Stimulated activated CD4-positive, alpha-beta T cell treated with anti-CD3 and anti-CD28 coated beads, Interleukin-4, amount 100 ng/mL, for 1 hour (primary cell): ENCODE data around the gene TNNT2.

Experiments
- DNase-seq: peaks from one replicate; pipeline ENCODE4 v3.0.0-alpha.2; 2020

TNNT2 gene

DNA sequence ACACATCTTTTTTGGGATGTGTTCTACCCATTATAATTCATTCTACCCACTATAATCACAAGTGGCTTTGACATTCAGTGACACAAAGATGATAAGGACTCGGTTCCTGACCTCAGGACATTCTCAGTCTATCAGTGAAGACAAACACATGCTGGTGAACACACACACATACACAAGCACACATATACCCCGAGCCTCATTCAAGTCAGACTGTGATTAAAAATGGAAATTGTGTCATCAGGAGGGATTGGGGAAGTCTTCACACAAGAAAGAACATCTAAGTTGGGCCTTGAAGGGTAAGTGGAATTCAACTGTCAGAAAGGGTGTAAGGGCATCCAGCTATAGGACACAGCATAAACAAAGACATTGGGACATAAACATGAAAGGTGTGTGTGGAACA is 24.2 kb upstream of the TNNT2 start:
- no peak for DNase-seq

DNA sequence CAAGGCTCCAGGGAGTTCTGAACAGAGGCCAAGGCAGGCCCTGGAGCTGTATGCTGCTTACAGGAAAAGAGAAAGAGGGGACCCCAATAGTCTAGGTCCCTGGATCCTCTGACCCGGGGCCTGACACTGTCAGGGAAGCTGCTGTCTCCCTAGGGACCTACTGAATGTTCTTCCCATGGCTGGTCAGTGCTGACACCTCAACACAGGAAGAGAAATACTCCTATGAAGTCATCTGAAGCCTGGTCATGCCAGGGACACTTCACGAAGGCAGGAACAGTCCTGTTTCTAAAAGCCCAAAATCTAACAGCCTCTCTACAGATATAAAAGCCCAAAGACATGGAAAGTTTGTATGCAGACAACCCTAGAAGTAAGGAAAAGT is 23.4 kb upstream of the TNNT2 start:
- DNase-seq, result no peak

DNA sequence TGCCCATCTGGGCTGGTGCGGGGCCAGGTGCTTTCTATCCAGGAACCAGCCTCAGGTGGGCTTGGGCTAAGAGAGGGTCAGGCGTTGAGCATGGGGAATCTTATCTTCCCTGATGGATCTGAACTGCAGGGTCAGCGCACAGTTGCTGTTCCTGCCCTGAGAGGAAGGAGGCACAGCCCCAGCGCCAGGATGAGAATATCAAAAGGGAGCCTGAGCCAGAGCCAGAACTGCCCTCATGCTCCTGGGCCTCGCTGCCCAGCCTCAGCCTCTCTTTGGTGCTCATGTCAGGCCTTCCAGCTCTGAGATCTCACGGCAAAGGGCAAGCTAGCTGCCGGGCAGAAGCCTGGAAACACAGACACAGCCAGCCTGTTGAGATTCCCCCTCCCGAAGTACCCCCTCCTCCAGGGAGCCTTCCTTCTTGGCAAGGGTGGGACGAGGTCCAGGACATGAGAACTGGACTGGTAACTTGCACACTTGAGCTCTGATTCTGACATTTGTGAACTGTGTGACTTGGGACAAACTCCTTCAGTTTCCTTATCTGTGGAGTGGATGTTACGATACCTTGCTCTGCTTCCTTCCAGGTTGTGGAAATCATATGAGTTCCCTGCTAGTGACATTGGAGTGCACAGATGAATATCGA is 22.9 kb upstream of the TNNT2 start:
- no peak for DNase-seq

DNA sequence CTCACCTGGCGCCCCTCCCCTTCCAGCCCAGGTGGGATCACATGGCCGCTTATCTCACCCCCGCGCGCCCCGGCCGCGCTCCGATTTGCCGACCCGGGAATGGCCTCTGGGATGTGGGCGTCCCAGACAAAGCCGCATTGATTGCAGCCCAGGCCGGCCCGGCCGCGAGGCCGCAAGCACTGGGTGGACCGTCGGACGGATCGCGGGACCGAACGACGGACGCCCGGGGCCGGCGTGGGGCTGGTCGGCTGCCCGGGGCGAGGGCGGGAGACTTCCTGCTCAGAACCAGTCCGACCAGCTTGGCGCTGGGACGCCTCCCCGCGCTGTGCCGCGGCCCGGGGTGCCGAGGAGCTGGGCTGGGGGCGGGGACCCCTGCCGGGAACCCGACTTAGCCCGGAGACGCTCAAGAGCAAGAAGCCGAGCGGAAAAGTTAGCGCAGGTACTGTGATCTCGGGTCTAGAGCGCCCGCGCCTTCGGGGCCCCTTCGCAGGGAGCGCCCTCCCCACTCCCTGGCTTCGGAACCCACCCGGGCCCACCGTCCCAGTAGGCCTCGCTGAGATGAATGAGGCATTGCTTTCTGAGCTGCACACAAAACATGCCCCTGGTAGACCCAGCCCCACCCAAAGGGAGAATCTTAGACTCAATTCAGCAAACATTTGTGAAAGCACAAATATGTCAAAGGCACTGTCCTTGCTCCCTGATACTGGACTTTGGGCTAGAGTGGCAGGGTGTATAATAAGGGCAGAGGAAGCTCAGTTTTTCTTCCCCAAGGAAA is 22.1 kb upstream of the TNNT2 start:
- no peak for DNase-seq

DNA sequence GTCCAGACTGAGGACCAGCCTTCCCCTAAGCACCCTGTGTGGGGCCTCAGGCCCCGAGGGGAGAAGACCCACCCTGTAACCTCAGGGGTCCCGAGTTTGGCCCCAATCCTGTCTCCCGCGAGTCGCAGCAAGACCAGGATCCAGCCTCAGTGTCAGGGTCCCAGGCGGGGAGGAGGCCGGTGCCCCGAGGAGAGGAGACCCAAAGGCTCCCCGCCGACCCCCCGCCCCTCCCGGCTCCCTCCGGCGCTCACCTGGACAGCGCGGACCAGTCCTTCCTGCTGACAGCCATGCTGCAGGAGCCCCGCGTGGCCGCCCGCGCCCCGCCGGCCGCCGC is 21.5 kb upstream of the TNNT2 start, which contains the start of gene LAD1:
Gene LAD1, minus strand, starts transcription at position 307 of the 334 bp plus-strand sequence. Its CDS starts 18 bp downstream, at position 289.
- DNase-seq, result no peak

DNA sequence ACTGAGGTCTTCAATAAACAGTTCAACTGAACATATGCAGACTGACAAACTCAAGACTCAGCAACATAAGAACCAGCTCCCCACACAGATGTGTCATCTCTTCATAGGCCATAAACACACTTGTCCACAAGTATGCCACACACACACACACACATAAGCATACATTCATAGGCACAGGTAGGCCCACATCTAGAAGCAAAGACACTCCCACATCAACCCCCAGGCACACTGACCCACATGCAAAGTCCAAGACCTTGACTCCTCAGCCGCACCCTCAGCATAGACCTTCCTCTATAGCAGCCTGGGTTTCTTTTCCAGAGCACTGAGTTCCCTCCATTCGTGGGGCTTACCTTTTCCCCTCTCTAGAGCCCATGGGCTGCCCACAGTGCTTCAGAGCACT is 20.2 kb upstream of the TNNT2 start:
- DNase-seq, result no peak

DNA sequence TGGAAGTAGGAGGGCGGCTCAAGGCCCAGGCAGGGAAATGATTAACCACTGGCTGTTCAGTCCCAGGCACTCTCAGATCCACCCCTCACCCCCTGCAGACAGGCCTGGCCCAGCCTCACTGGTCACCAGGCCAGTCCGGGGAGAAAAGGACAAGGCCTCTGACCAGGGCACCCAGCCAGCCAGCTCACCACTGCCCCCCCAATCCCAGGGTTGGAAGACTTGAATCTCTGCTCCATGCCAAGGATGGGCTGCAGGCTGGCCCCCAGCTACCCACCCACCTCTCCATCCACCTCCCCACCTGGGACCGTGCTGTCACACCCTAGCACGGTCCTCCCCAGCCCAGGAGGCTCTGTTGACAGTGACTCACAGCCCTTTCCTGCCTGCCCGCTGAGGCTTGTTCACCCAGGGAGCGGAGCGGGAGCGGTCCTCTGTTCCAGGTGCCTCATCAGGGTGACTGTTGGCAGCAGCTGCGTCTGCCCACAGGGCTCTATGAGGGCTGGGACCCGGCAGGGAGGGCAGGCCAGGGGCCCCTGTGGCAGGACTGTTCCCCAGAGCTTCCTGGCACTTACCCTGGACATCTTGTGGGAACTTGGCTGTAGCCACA is 19.5 kb upstream of the TNNT2 start:
- no peak for DNase-seq

DNA sequence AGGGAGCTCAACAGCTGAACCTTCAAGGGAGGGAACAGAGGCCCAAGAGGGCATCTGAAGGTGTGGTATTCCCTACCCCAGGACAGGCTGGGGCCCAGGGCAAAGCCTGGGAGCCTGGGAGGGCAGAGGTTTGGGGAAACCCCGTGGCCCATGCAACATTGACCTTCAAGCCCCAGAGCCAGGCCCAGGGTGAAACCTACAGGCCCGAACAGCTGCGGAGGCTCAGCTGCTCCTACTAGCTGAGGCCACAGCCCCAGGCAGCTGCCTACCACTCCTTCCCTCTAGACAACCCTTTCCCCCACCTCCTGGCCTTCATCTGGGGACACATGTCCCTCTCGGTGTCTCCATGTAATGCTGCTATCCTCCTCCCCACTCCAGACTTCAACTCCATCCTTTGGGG is 18.5 kb upstream of the TNNT2 start:
- DNase-seq, result no peak

DNA sequence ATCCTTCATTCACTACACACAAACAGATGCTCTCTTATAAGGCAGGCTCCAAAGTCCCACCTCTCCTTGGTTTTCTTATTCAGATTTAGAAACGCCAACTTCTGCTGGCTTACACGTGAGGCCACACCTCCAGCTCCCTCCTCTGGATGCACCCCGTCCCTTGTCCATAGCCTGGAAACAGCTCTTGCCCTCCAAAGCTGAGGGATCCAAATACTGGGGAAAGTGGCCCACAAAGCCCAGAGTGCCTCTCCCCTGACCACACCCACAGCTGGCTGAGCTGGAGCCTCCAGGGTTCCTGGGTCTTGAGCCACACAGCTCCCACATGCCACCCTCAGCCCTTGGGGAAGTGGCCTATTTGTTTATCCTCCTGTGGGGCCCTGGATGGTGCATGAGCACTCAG is 17.1 kb upstream of the TNNT2 start:
- DNase-seq, result no peak

DNA sequence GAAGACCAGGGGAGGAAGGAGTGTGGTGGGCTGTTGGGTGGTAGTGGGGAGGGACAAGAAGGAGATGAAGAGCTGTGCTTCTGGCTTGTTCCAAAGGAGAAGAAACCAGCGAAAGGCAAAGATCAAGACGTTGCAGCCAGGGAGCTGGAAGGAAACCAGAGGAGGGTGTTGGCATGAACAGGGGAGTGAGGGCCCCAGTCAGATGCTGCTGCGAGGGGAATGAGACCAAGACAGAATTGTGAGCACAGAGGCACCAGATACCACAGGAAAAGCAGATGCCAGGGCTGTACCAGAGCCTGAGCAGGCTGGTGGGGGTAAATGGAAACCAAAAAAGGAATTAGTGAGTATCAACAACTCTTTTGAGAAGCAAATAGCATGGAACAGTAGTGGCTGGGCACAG is 15.6 kb upstream of the TNNT2 start:
- no peak for DNase-seq

DNA sequence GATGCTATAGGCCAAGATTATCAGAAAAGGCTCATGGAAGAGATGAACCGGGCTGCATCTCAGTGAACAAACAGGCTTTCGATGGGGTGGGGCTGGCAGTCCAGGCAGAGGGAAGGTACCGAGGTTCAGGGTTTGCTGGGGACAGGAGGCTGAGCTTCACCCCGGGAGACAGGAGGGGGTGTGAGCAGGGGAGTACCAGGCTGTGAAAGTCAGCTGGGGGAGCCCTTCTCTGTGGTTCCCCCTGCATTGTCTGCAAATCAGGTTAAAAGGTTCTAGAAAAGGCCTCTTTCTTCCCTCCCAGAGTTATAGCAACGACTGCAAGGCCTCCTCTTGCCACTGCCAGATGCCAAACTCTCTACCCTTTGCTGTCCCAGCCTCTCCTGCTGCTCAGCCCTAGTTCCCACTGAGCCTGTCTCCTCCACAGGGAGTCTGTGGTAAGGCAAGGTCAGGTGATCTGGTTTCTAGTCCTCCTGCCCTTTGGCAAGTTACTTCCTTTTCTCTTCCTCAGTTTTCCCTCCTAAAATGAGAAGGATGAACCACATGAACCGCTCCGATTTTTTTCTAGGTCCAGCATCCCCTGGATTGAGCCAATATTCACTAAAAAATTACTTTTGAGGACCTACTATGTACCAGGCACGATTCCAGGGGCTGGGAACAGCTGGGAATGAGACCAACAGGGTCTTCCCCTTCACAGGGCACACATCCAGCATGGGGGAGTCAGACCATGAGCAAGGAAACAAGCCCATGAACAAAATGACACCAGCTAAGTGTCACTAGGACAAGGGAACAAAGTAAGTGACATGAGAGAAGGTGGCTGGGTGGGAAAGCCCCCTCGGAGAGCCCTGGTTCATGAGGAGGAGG is 14.4 kb upstream of the TNNT2 start:
- no peak for DNase-seq

DNA sequence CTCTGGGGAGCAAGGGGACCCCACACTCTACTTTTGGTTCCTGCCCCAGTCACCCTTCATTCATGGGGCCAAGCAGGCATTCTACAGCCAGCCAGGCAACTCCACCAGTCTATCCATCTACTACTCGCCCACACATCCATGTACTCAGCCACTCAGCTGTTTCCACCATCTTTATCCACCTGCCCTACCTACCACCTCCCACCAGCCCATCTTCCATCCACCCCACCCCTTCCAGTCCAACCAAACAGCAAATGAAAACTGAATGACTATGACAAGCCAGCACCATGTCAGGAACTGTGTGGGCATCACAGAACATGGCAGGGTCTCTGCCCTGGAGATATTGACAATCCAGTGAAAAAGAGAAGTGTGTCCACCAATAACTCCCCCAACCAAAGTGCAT is 13.7 kb upstream of the TNNT2 start:
- no peak for DNase-seq

DNA sequence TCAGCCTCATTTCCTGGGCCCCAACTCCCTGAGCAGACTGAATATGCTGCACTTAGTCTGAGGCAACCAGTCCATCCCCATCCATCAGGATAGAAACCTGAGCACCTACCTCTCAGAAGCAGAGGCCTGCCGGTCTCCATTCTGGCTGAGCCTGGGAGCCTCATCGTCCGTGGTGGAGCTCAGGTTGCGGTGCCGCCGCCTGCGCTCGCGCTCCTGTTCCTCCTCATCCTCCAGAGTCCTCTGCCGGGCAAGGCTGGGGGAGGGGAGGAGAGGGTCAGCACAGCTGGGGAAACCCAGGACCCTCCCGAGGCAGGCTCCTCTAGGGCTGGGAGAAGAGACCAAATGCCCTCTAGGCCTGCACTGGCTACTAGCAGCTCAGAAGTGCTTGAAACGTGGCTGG is 11.6 kb upstream of the TNNT2 start:
- DNase-seq, result no peak

DNA sequence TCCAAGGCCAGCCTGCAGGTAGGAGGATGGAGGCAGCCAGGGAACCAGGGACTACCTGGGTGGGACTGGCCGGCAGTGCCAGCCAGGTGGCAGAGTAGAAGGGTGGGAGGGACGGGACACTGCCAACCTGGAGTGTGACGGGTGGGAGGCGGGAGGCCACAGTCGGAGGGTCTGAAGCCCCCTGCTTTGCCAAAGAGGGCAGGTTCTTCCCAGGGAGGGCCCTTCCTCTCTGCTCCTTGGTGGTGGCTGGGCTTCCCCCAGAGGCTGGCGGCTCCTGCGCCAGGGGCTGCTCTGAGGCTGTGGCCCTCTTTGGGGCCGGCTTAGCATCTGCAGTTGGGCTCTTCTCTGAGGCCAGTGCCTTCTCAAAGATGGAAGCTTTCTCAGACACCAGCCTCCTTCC is 8.7 kb upstream of the TNNT2 start:
- no peak for DNase-seq

DNA sequence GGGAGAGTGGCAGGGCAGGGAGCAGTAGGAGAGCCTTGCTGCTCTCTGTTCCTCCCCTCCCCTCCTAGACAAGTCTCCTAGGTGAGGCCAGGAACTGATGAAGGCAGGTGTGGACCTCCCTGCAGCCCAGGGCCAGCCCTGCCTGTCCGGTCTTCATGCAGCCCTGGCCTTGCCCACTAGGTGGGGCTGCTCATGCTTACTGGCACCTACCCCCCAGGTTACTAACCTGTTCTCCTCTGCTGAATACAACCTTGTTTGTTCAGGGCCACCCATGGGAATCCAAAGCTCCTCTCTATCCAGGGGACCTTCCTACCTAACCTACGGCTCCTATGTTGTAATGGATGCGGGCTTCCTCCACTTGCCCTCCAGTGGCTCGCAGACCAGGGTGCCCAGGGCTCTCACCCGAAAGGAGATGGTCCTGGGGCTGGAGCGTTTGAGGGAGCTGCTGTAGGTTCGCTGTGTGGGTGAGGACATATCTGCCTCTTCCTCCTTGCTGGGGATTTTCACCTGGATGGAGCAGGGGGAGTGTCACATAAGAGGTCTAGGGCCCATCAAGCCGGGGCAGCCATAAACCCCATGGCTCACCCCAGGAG is 7.9 kb upstream of the TNNT2 start:
- DNase-seq, result peak; percentile 43

DNA sequence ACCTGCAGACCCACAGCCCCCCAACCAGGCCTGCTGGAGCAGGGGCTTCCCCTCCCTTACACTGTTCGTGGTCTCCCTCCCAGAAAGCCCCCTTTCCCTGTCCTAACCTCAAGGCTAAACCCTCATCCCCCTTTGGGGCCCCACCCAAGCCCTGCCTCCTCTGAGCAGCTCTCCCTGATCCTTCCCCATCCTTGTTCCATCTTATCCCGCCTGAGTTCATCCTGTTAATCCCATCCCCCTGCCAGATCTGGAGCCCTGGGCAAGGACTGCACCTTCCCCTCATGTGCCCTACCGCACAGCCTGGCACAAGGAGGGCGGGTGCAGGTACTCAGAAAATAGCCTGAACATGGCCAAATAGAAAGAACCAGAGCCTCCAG is 6.9 kb upstream of the TNNT2 start:
- no peak for DNase-seq

DNA sequence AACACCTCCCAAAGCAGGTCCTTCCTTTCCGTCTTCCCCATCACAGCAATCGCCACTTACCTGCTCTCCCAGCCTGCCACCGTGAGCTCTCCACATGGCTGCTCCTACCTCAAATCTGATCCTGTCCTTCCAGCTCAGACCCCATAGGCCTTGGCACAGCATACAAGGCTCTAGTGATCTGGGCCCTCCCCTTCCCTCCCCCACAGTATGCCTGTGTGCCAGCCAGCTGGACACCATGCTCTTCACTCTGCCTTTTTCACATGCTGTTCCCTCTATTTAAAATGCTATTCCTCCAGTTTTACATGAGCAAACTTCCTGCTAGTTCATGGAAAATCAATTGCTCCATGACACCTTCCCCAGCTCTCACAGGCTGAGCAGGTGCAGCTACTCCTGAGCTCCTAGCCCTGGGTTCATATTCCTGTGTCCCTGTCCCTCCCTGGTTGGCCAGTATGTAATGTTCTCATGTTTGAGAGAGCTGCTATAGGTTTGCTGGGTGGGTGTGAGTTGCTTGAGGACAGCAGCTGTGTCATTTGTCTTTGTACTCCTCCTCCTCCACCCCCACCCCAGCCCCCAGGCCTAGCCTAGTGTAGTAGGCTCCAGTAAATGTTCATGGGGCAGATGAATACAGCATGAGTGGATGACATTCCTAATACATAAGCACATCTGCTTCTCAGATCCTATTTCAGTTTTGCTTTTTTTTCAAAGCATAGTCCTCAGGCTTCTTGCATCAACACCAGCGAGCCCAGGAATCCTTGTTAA is 6.3 kb upstream of the TNNT2 start:
- no peak for DNase-seq

DNA sequence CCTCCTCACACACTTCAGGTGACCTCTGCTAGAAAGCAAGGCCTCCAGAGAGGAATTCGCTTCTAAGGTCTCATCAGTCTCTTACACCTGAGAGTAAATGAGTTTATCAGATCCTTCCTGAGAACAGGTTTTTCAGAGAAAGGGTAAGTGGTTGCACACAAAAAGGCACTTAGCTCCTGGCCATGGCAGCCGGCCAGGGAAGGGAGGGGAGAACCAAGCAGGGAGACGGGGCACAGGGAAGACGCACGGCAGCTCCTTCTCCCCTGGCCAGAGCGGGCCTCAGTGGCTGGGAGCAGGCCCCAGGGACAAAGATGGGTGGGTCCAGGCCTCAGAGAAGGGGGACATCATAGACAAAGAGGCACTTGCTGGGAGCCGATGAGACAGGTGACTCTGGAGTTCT is 3.6 kb upstream of the TNNT2 start:
- DNase-seq, result no peak

DNA sequence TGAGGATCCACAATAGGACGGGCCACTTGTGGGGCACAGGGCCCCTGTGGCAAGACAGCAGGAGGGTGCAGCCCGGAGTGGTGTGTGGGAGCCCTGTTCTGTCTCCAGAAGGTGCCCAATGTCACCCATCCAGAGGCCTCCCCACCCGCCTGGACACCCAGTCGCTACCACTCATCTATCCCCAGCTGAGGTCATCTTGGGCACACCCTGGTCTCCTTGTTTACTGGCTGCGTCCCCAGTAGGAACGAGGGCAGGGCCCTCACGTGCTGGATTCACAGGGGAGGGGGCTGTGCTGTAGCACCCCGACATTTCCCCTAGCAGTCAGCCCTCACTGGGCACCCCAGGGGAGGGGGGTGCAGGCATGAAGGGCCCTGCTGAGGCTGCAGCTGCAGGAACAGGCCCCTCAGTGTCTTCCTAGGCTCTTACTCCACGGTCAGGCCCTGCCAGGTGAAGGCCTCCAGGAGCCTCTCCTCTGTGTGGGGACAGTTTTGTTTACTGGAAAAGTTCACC is 2.3 kb upstream of the TNNT2 start:
- no peak for DNase-seq

DNA sequence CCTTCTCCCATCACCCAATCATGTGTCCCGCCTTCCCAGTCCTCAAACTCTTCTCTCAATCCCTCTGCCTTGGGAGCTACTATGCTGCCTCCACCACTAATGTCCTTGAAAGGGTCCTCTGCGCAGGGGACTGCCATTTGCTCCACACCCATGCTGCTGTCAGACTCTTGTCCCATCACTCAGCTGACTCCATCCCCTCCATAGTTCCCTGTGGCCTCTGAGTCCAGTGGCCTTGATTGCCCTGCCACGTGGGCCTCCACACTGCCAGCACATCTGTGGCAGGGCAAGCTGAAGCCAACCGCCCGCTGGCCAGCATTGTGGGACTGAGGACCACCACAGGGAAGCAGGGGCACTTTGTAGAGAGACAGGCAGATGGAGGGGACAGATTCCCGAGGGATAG is 1.3 kb upstream of the TNNT2 start:
- DNase-seq, result no peak

DNA sequence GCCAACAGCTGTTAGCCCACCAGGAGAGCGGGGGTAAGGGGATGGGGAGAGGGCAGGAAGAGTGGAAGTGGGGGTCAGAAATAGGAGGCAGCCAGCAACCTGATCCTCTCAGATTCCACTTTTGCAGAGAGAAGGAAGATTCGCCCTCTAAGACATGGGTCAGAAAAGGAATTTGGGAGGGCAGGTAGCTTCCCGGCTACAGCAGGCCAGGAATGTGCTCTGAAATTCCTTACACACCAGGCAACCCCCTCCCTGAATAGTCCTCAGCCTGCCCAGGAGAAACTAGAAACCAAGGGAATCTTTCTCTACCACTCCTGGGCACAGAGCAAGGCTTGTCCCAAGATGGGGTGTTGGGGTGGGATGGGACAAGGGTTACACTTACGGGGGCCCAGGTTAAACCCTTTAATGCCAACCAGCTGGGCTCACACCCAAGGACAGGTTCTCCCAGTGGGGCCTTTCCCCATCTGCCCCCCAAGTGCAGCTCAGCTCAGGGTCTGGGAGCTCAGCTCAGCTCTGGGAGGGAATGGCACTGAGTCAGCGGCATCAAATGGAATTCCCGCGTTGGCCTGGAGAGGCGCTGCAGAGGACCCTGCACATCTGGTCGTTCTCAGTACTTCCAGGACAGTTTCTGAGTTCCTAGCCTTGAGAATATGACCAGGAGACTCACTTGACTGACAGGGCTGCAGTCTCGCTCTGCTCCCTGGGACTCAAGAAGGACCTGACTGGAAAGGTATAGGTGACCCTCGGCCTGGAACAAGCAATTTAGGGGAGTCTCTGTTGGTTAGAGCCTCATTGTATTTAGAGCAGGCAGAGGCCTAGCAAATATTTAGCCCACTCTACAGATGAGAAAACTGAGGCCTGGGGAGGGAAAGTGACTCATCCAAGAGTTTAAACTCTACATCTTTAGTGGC is 761 bp downstream of the TNNT2 start:
- DNase-seq, result no peak
